ENCODE data around the gene ZNF200.

The ZNF200 gene

DNA sequence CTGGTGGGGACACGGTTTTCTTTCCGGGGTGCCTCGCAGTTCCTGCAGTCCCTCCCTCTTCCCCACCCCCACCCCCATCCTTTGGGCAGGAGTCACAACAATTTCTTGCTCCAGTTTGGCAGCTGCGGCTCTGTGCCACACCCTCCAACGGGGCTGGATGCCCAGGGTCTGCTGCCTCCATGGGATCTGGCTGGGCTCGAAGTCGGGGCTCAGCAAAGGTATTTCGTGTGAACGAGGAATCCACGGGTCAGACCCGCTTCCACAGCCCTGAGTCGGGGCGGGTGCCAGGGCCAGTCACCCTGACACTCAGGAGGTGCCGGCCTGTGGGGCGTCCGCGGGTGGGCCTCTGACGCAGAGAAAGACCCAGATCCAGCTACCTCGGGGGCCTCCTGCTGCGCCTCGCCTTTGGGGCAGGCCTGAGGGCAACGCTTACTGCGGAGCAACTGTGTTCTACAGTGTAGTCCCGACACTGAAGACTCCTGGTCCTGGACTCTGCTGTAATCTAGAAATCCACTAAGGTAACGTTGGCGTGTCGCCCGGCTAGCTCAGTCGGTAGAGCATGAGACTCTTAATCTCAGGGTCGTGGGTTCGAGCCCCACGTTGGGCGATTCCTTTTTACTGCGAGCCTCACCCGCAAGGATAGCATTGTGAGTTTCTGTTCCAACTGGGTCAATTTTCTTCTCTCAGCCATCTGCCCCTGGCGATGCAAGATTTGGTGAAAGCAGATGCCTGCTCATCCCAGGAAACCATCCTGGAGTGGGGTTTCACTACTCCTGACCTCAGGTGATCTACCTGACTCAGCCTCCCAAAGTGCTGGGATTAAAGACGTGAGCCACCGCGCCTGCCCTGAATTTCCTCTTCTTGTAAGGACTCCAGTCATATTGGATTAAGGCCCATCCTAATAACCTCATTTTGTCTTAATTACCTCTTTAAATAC is 59.5 kb downstream of the ZNF200 start:
- no peak for DNase-seq (ENCODE audit: low read depth in 2 of 2)

GRCh38 chr16:3174618-3175148 is 60.3 kb downstream of the ZNF200 start:
- no peak for DNase-seq (ENCODE audit: low read depth in 2 of 2)

- no peak for DNase-seq (ENCODE audit: low read depth in 2 of 2)
Measured at GRCh38 chr16:3173892-3174617, 60.9 kb downstream of the ZNF200 start.

Measured in activated CD4-positive, alpha-beta T cell treated with anti-CD3 and anti-CD28 coated beads for 24 hours (primary cell).